Lower leg skin (tissue), 3 donors: ENCODE results near the gene CTDSPL2.

Source experiments
- POLR2A ChIP-seq, 2 donors: fragments of 450-650 bp; IDR thresholded peaks; one replicate each; pipeline ENCODE4 v1.6.1; 2016 to 2017; ENCODE audit warnings: antibody characterized with exemption in 2 of 2, mild to moderate bottlenecking in 1 of 2, moderate library complexity in 1 of 2
- TF ChIP-seq, protein P1 (sequence below), 3 donors: fragments of 450-650 bp; IDR thresholded peaks; one replicate each; pipeline ENCODE4 v1.5.1; 2016; ENCODE audit warnings: antibody characterized with exemption in 3 of 3, mild to moderate bottlenecking in 3 of 3, moderate library complexity in 2 of 3

DNA sequence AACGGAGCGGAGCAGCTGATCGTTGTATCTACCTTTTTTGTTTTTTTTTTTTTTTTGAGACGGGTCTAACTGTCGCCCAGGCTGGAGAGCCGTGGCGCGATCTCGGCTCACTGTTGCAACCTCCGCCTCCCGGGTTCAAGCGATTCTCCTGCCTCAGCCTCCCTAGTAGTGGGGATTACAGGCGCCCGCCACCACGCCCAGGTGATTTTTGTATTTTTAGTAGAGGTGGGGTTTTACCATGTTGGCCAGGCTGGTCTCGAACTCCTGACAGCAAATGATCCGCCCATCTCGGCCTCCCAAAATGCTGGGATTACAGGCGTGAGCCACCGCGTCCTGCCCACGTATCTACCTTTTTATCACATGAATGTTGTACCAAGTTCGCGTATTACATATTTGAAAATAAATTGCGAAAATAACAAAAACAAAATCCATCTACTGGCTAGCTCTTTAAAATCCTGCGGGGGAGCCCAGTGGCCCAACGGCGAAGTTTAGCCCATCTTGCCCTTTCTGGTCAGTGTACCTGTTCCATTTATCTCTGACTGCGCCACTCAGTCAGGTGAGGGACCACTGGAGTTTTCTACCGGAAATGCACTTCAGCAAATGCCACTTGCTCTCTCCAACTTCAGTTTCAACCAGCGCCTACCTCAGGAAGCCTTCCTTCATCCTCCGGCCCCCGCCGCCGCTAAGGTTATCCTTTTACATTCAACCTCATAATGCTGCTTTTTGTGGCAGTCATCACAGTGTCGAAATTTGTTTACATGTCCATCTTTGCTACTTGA, 108.3 kb downstream of the CTDSPL2 start:
- TF ChIP-seq, protein P1, sequence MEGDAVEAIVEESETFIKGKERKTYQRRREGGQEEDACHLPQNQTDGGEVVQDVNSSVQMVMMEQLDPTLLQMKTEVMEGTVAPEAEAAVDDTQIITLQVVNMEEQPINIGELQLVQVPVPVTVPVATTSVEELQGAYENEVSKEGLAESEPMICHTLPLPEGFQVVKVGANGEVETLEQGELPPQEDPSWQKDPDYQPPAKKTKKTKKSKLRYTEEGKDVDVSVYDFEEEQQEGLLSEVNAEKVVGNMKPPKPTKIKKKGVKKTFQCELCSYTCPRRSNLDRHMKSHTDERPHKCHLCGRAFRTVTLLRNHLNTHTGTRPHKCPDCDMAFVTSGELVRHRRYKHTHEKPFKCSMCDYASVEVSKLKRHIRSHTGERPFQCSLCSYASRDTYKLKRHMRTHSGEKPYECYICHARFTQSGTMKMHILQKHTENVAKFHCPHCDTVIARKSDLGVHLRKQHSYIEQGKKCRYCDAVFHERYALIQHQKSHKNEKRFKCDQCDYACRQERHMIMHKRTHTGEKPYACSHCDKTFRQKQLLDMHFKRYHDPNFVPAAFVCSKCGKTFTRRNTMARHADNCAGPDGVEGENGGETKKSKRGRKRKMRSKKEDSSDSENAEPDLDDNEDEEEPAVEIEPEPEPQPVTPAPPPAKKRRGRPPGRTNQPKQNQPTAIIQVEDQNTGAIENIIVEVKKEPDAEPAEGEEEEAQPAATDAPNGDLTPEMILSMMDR (IDR thresholded peaks at IDR 0.05) = no peak
- no peak for TF ChIP-seq POLR2A (IDR thresholded peaks at IDR 0.05)
